Caco-2 (cell line): ENCODE measurements around the gene RPS18. TPM values are rescaled to one million over a fixed set of nuclear protein-coding genes. Genes with fewer than 3 reads are reported as not detected.

ENCODE experiments used
- BruUV-seq: library from RNA; stranded (reverse); fragments of 400-500 nt; replicated peaks from 2 replicates; lab custom pipeline; 2021; lab: Mats Ljungman, UMichigan
- CTCF ChIA-PET: fragments of 300-600 bp; sonication (Branson Sonifier 250); formaldehyde crosslinking; loops from one replicate; lab custom pipeline; 2022; ENCODE audit warnings: antibody characterized with exemption; lab: Charles Lee
- POLR2A ChIA-PET: fragments of 300-600 bp; sonication (Branson Sonifier 250); formaldehyde crosslinking; loops from one replicate; lab custom pipeline; 2022; ENCODE audit warnings: antibody characterized with exemption; lab: Charles Lee
- DNase-seq, 2 experiments: peaks; one replicate each; pipeline versions ENCODE4 v3.0.0 to v3.0.0-alpha.2; 2020 to 2022
- H3K27me3 ChIP-seq: replicated peaks from 2 replicates; pipeline ENCODE4 v1.6.0; 2011; ENCODE audit warnings: low read length; ENCODE audit not compliant: control insufficient read depth, insufficient read depth
- H3K36me3 ChIP-seq: 2 replicates; pipeline ENCODE4 v1.5.1; 2011; ENCODE audit warnings: low read length; ENCODE audit not compliant: control insufficient read depth, insufficient read depth
- H3K4me1 ChIP-seq: fragments of 250-450 bp; sonication (Bioruptor Pico); 2 replicates; pipeline ENCODE4 v1.5.1; 2020; ENCODE audit warnings: mild to moderate bottlenecking
- H3K4me3 ChIP-seq: 2 replicates; pipeline ENCODE4 v1.5.1; 2011; ENCODE audit warnings: low read depth, mild to moderate bottlenecking, control low read depth, low read length
- H3K9me3 ChIP-seq: fragments of 250-450 bp; sonication (Bioruptor Pico); 2 replicates; pipeline ENCODE4 v1.5.1; 2020; ENCODE audit warnings: mild to moderate bottlenecking, moderate library complexity
- H3K27ac Mint-ChIP-seq: one replicate; pipeline ENCODE4 v1.8.0; 2022; ENCODE audit warnings: mixed read lengths; ENCODE audit not compliant: unreplicated experiment
- H3K27me3 Mint-ChIP-seq: one replicate; pipeline ENCODE4 v1.8.0; 2022; ENCODE audit warnings: mixed read lengths; ENCODE audit not compliant: insufficient read depth, unreplicated experiment
- H3K36me3 Mint-ChIP-seq: one replicate; pipeline ENCODE4 v1.8.0; 2022; ENCODE audit warnings: mild to moderate bottlenecking, mixed read lengths; ENCODE audit not compliant: insufficient read depth, unreplicated experiment
- H3K4me1 Mint-ChIP-seq: one replicate; pipeline ENCODE4 v1.8.0; 2022; ENCODE audit warnings: low read depth, mixed read lengths; ENCODE audit not compliant: unreplicated experiment
- H3K4me3 Mint-ChIP-seq: one replicate; pipeline ENCODE4 v1.8.0; 2022; ENCODE audit warnings: mild to moderate bottlenecking, moderate library complexity, mixed read lengths; ENCODE audit not compliant: unreplicated experiment
- H3K9me3 Mint-ChIP-seq: one replicate; pipeline ENCODE4 v1.8.0; 2022; ENCODE audit warnings: mixed read lengths; ENCODE audit not compliant: unreplicated experiment
- CTCF ChIP-seq, 2 experiments: fragments of 200-600 bp in 1 of 2; IDR thresholded peaks; 1 replicate in 1 of 2; 2 replicates in 1 of 2; pipeline versions ENCODE4 v1.5.1 to v1.8.0; 2011 to 2022; ENCODE audit warnings: antibody characterized with exemption in 1 of 2, control low read depth in 1 of 2, inconsistent platforms in 1 of 2, low read depth in 1 of 2, low read length in 1 of 2, mild to moderate bottlenecking in 1 of 2, moderate library complexity in 1 of 2; ENCODE audit not compliant: insufficient read depth in 1 of 2, severe bottlenecking in 1 of 2, unreplicated experiment in 1 of 2
- intact Hi-C: fragments of 100-400 bp; cut with micrococcal nuclease; formaldehyde crosslinking; loops from one replicate; pipeline ENCODE4 v1.10.0; 2022; ENCODE audit not compliant: unreplicated experiment
- total RNA-seq: library from RNA; stranded (reverse); gene quantifications from 2 replicates; pipeline ENCODE4 v1.2.3, GENCODE V29; 2022

Gene RPS18
- total RNA-seq, 1 experiment from 2014 or later, result 2,340 TPM

- H3K36me3 ChIP-seq, result no peaks in the 10 kb centered on the region; the same call in none of the 2 replicates
- Mint-ChIP-seq H3K4me3 (peak overlapping the region; percentile 95), H3K4me1 (peaks cover 13% of the 10 kb centered on the region), H3K27ac (peak overlapping the region; percentile 98), H3K27me3 (no peaks in the 10 kb centered on the region), H3K9me3 (no peaks in the 10 kb centered on the region), H3K36me3 (peaks cover 53% of the 10 kb centered on the region)
- peak overlapping the region; percentile 90 for H3K4me3 ChIP-seq
- no peak for TF ChIP-seq CTCF (IDR thresholded peaks at IDR 0.05; ENCODE audit: insufficient read depth in 1 of 2, low read depth in 1 of 2, low read length in 1 of 2, severe bottlenecking in 1 of 2, unreplicated experiment in 1 of 2)
- H3K27me3 ChIP-seq, result no peaks in the 10 kb centered on the region
- no TSS peak for BruUV-seq
- H3K4me1 ChIP-seq, result peaks cover 13% of the 10 kb centered on the region
- peak; percentile 87 to 88 for DNase-seq
- ChIA-PET POLR2A (interaction anchor here (0.5 to 1.7 kb wide), 10 partner anchors 8 to 125 kb away, joined by 3 to 19 read pairs (median 4); partner anchors contain the start of genes PFDN6, RPS18, VPS52 and WDR46), CTCF (interaction anchor here (0.5 to 1.4 kb wide), 4 partner anchors 19 to 128 kb away, joined by 3 to 7 read pairs (median 4); partner anchors contain the start of genes RPS18 and VPS52)
- intact Hi-C loops, result loop anchor here (1.0 to 5.0 kb wide), 2 partner anchors 9 to 129 kb away; partner anchors contain the start of genes PFDN6 and WDR46
- H3K9me3 ChIP-seq, result no peaks in the 10 kb centered on the region
Measured at GRCh38 chr6:33297956-33298772, 26.3 kb downstream of the RPS18 start.

- TF ChIP-seq CTCF (IDR thresholded peaks at IDR 0.05; ENCODE audit: insufficient read depth in 1 of 2, low read depth in 1 of 2, low read length in 1 of 2, severe bottlenecking in 1 of 2, unreplicated experiment in 1 of 2), result no peak
- Mint-ChIP-seq H3K27ac (peak within 1 kb of the TSS; percentile 98), H3K4me1 (peaks cover 13% of the 10 kb centered on the region), H3K36me3 (peaks cover 51% of the 10 kb centered on the region), H3K9me3 (no peaks in the 10 kb centered on the region), H3K4me3 (peak within 1 kb of the TSS; percentile 95), H3K27me3 (no peaks in the 10 kb centered on the region)
- Histone ChIP-seq H3K4me3 (peak within 1 kb of the TSS; percentile 90), H3K4me1 (peaks cover 13% of the 10 kb centered on the region), H3K27me3 (no peaks in the 10 kb centered on the region), H3K36me3 (no peaks in the 10 kb centered on the region; the same call in none of the 2 replicates), H3K9me3 (no peaks in the 10 kb centered on the region)
- POLR2A ChIA-PET, result interaction anchor here (0.7 to 1.7 kb wide), 5 partner anchors 9 to 327 kb away, joined by 4 to 19 read pairs (median 8); partner anchors contain the start of genes PFDN6, RPS18, VPS52 and WDR46
- intact Hi-C loops, result loop anchor here (1.0 to 5.0 kb wide), 3 partner anchors 13 to 128 kb away; no protein-coding TSS in a partner anchor
- CTCF ChIA-PET, result interaction anchor here (1.0 to 1.4 kb wide), 9 partner anchors 8 to 127 kb away, joined by 3 to 20 read pairs (median 8); partner anchors contain the start of genes PFDN6, RPS18, TAPBP and VPS52
- peak; percentile 43 to 47 for DNase-seq
- no TSS peak for BruUV-seq
Measured at GRCh38 chr6:33298773-33299236, 26.9 kb downstream of the RPS18 start, which contains the start of gene RGL2. Gene RGL2, minus strand, starts transcription at chr6:33298942. Its CDS starts 332 bp downstream, at chr6:33298610.
